Common myeloid progenitor, CD34-positive (primary cell): ENCODE results near the gene ASPN.

Experiments
- CTCF ChIA-PET: fragments of 350-600 bp; sonication (Branson Sonifier 250); formaldehyde crosslinking; loops from one replicate; lab custom pipeline; 2021; ENCODE audit warnings: antibody characterized with exemption; lab: Charles Lee
- POLR2A ChIA-PET: fragments of 350-600 bp; sonication (Branson Sonifier 250); formaldehyde crosslinking; loops from one replicate; lab custom pipeline; 2021; ENCODE audit warnings: antibody characterized with exemption; lab: Charles Lee
- DNase-seq, 3 donors: peaks; one replicate each; pipeline versions ENCODE4 v3.0.0 to v3.0.0-alpha.2; 2013
- H3K27ac ChIP-seq, 2 experiments: 1 replicate in 1 of 2; 2 replicates in 1 of 2; pipeline ENCODE4 v1.7.0; 2013; ENCODE audit warnings: inconsistent platforms in 2 of 2, low read length in 2 of 2, mild to moderate bottlenecking in 2 of 2, low read depth in 1 of 2, moderate library complexity in 1 of 2; ENCODE audit not compliant: severe bottlenecking in 2 of 2, insufficient read depth in 1 of 2, poor library complexity in 1 of 2
- H3K27me3 ChIP-seq, 5 experiments: replicated peaks in 2 of 5; 1 replicate in 3 of 5; 2 replicates in 2 of 5; pipeline versions ENCODE4 v1.6.1 to v1.7.0; 2013; ENCODE audit warnings: low read length in 4 of 5, mild to moderate bottlenecking in 2 of 5, moderate library complexity in 2 of 5, inconsistent platforms in 1 of 5; ENCODE audit not compliant: insufficient read depth in 5 of 5, control insufficient read depth in 4 of 5
- H3K36me3 ChIP-seq, 4 experiments: 1 replicate in 2 of 4; 2 replicates in 2 of 4; pipeline versions ENCODE4 v1.6.1 to v1.7.0; 2013; ENCODE audit warnings: low read length in 3 of 4, control low read depth in 1 of 4, mild to moderate bottlenecking in 1 of 4; ENCODE audit not compliant: control insufficient read depth in 4 of 4, insufficient read depth in 4 of 4
- H3K4me1 ChIP-seq, 4 experiments: 1 replicate in 3 of 4; 2 replicates in 1 of 4; pipeline versions ENCODE4 v1.6.1 to v1.7.1; 2013; ENCODE audit warnings: low read length in 3 of 4, mild to moderate bottlenecking in 3 of 4, control low read depth in 1 of 4, inconsistent platforms in 1 of 4, moderate library complexity in 1 of 4; ENCODE audit not compliant: control insufficient read depth in 4 of 4, insufficient read depth in 4 of 4; ENCODE audit errors: control extremely low read depth in 1 of 4
- H3K4me3 ChIP-seq, 7 experiments: 1 replicate in 4 of 7; 2 replicates in 3 of 7; pipeline versions ENCODE4 v1.5.1 to v1.7.0; 2013; ENCODE audit warnings: mild to moderate bottlenecking in 7 of 7, low read length in 6 of 7, moderate library complexity in 6 of 7, inconsistent platforms in 2 of 7, low read depth in 2 of 7, control low read depth in 1 of 7; ENCODE audit not compliant: insufficient read depth in 4 of 7, control insufficient read depth in 1 of 7; ENCODE audit errors: extremely low read depth in 1 of 7
- H3K9me3 ChIP-seq, 5 experiments: 1 replicate in 4 of 5; 2 replicates in 1 of 5; pipeline versions ENCODE4 v1.6.1 to v1.7.1; 2013; ENCODE audit warnings: low read length in 4 of 5, mild to moderate bottlenecking in 2 of 5, inconsistent platforms in 1 of 5, low read depth in 1 of 5, moderate library complexity in 1 of 5; ENCODE audit not compliant: control insufficient read depth in 4 of 5, insufficient read depth in 2 of 5; ENCODE audit errors: control extremely low read depth in 1 of 5
- WGBS: methylation state at CpG from one replicate; pipeline ENCODE4 v1.1.5; 2013; ENCODE audit not compliant: insufficient coverage; 5-methylcytosine and 5-hydroxymethylcytosine counted together

The ASPN gene

GRCh38 chr9:92478783-92479182 lies 3.5 kb downstream of the ASPN start:
- Histone ChIP-seq H3K36me3 (no peaks in the 10 kb centered on the region), H3K4me1 (peaks cover 0 to 5% (median 0%) of the 10 kb centered on the region in 4 experiments), H3K27me3 (no peaks in the 10 kb centered on the region), H3K4me3 (no peak overlapping the region), H3K9me3 (no peaks in the 10 kb centered on the region), H3K27ac (no peak overlapping the region)
- no peak for DNase-seq
- ChIA-PET POLR2A (no interaction called here), CTCF (interaction anchor here (0.6 kb wide), 1 partner anchor 362 kb away, joined by 3 read pairs; no protein-coding TSS in a partner anchor)
- 100% methylated on average over 4 of the region's 7 CpGs for WGBS

DNA sequence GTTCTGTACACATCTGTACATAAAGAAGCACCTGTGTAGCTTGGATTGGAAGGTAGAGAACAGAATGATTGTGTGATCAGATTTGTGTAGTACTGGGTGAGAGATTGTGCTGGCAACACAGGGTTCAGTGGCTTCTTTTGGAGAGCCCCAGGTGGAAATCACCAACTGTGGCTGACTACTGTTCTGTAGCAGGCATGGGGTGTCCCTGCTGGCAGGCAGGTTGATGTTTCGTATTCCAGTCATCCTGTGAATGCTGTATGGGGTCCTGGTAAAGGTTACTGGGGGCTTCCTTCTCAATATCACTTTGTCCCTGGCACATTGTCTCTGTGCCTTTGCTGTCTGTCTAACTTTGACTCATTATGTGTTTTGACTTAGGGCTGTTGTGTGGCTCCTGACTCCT lies 5.3 kb downstream of the ASPN start:
- Histone ChIP-seq H3K27ac (no peak overlapping the region), H3K36me3 (no peaks in the 10 kb centered on the region), H3K4me1 (peaks cover 0 to 5% (median 0%) of the 10 kb centered on the region in 4 experiments), H3K9me3 (no peaks in the 10 kb centered on the region), H3K4me3 (no peak overlapping the region), H3K27me3 (no peaks in the 10 kb centered on the region)
- POLR2A ChIA-PET = no interaction called here
- WGBS = no CpG with 5 or more reads among the region's 1 CpG
- CTCF ChIA-PET = no interaction called here
- DNase-seq = no peak

GRCh38 chr9:92474587-92474986 lies 7.7 kb downstream of the ASPN start:
- no peaks in the 10 kb centered on the region for H3K36me3 ChIP-seq
- H3K27ac ChIP-seq = no peak overlapping the region
- H3K9me3 ChIP-seq = no peaks in the 10 kb centered on the region
- CTCF ChIA-PET = no interaction called here
- POLR2A ChIA-PET = no interaction called here
- DNase-seq = no peak
- H3K4me1 ChIP-seq = no peaks in the 10 kb centered on the region
- H3K4me3 ChIP-seq = no peak overlapping the region
- WGBS = 100% methylated on average over 2 of the region's 3 CpGs
- H3K27me3 ChIP-seq = no peaks in the 10 kb centered on the region

DNA sequence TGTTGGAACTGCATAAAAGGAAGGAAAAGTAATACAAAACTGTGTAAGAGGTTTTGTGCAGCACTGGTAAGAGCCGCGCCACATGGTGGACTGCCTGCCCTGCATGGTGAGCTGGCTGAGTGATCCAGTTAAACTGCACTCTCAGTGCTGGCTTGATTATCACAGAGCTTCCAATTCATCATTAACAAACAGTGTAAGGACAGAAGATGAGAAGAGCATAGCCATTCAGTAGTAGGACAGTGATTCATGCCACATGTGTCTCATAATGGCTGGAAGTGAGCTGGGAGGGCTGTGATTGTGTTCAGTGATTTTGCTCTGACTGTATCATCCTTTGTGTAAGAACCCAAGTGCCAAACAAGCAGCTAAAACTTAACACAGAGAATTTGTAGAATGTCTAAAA lies 14.1 kb downstream of the ASPN start:
- CTCF ChIA-PET = interaction anchor here (0.6 kb wide), 1 partner anchor 218 kb away, joined by 3 read pairs; no protein-coding TSS in a partner anchor
- POLR2A ChIA-PET = no interaction called here
- H3K27me3 ChIP-seq = no peaks in the 10 kb centered on the region
- DNase-seq = no peak
- H3K4me1 ChIP-seq = no peaks in the 10 kb centered on the region
- no CpG with 5 or more reads among the region's 2 CpGs for WGBS
- H3K27ac ChIP-seq = no peak overlapping the region
- no peaks in the 10 kb centered on the region for H3K9me3 ChIP-seq
- no peaks in the 10 kb centered on the region for H3K36me3 ChIP-seq
- H3K4me3 ChIP-seq = no peak overlapping the region

DNA sequence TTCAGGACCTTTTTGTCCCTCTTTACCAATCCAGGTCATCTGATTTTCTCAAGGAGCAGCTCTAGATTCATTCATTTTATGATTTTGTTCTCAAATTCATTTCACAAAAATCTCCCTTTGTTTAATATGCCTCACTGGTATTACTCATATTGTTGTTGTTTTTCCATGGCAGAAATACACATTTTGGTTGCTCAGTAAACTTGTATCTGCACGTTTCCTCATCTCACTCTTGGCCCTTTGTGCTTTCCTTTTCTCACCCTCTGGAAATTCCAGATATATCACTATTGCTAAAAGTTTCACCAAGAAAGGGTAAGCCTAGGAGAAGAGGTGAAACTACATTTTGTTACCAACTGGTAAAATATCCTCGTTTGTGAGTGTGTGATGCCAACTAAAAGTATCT lies 14.8 kb downstream of the ASPN start:
- 100% methylated on average over 2 of the region's 2 CpGs for WGBS
- POLR2A ChIA-PET = no interaction called here

DNA sequence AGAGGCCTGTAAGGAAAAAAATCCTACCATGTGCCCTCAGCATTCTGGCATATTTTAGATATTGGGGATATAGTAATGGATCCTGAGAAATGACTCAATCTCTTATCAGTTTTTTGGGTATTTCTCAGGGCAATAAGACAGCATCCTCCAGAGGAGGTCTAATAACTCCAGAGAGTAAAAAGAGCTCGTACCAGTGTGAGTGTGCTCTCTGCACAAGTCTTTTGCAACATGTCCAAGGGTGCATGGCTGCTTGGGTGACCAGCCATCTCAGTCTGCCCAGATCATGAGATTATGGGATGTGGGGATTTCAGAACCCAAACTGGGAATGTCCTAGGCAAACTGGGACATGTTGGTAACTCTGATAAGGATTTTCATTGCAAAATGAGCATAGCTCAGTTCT lies 15.3 kb downstream of the ASPN start:
- no peaks in the 10 kb centered on the region for H3K4me1 ChIP-seq
- CTCF ChIA-PET = no interaction called here
- POLR2A ChIA-PET = no interaction called here
- H3K27me3 ChIP-seq = no peaks in the 10 kb centered on the region
- WGBS = 100% methylated on average over 1 of the region's 1 CpG
- H3K36me3 ChIP-seq = no peaks in the 10 kb centered on the region
- DNase-seq = no peak
- no peak overlapping the region for H3K4me3 ChIP-seq
- no peaks in the 10 kb centered on the region for H3K9me3 ChIP-seq
- H3K27ac ChIP-seq = no peak overlapping the region

More for the DNA sequence above, 14.8 kb downstream of the ASPN start:
- DNase-seq = no peak
- CTCF ChIA-PET = no interaction called here
- no peaks in the 10 kb centered on the region for H3K27me3 ChIP-seq
- no peaks in the 10 kb centered on the region for H3K4me1 ChIP-seq
- no peak overlapping the region for H3K27ac ChIP-seq
- no peaks in the 10 kb centered on the region for H3K9me3 ChIP-seq
- H3K4me3 ChIP-seq = no peak overlapping the region
- no peaks in the 10 kb centered on the region for H3K36me3 ChIP-seq

- Histone ChIP-seq H3K4me1 (no peaks in the 10 kb centered on the region), H3K36me3 (no peaks in the 10 kb centered on the region), H3K27me3 (no peaks in the 10 kb centered on the region), H3K9me3 (no peaks in the 10 kb centered on the region), H3K27ac (no peak overlapping the region), H3K4me3 (no peak overlapping the region)
- ChIA-PET CTCF (no interaction called here), POLR2A (no interaction called here)
- DNase-seq = no peak
- 97% methylated on average over 3 of the region's 3 CpGs for WGBS
Measured at GRCh38 chr9:92463984-92464383, 18.3 kb downstream of the ASPN start.
